ENCODE data around the gene GJC3. TPM values are rescaled to one million over a fixed set of nuclear protein-coding genes. Genes with fewer than 3 reads are reported as not detected.

Gene GJC3
- total RNA-seq, 1 experiment from 2014 or later, result 2.3 TPM

- H3T11ph ChIP-seq (ENCODE audit: low read length), result no peak overlapping the region
- H3K27me3 ChIP-seq (ENCODE audit: insufficient read depth, low read length), result no peaks in the 10 kb centered on the region
- H3K4me1 ChIP-seq (ENCODE audit: insufficient read depth, low read length), result no peaks in the 10 kb centered on the region; the same call in 1 of the 2 replicates
- no peak overlapping the region for H2AFZ ChIP-seq (ENCODE audit: low read length)
- H3K14ac ChIP-seq (ENCODE audit: insufficient read depth, low read length), result no peak overlapping the region
- H2BK15ac ChIP-seq (ENCODE audit: low read depth, low read length), result no peak overlapping the region
- Mint-ChIP-seq H3K36me3 (ENCODE audit: insufficient read depth in 1 of 3, low read depth in 3 of 3) (peaks cover 3 to 9% (median 8%) of the 10 kb centered on the region in 3 experiments; a peak in 6 of 7 replicates), H3K4me3 (no peak overlapping the region; a peak in 1 of 5 replicates), H3K4me1 (peaks cover 40 to 42% of the 10 kb centered on the region in 2 experiments), H3K27ac (no peak overlapping the region), H3K27me3 (ENCODE audit: low read depth) (peaks cover 17% of the 10 kb centered on the region), H3K9me3 (no peaks in the 10 kb centered on the region)
- no peak overlapping the region for H3K9ac ChIP-seq (ENCODE audit: extremely low read depth, insufficient read length, low read length)
- no peak overlapping the region for H3K4ac ChIP-seq (ENCODE audit: low read depth, low read length)
- no peaks in the 10 kb centered on the region for H4K20me1 ChIP-seq (ENCODE audit: control insufficient read depth, insufficient read depth, insufficient read length)
- no CpG with 5 or more reads among the region's 3 CpGs for WGBS (ENCODE audit: extremely low coverage, insufficient read length, low lambda C conversion rate)
- TF ChIP-seq, protein P1, sequence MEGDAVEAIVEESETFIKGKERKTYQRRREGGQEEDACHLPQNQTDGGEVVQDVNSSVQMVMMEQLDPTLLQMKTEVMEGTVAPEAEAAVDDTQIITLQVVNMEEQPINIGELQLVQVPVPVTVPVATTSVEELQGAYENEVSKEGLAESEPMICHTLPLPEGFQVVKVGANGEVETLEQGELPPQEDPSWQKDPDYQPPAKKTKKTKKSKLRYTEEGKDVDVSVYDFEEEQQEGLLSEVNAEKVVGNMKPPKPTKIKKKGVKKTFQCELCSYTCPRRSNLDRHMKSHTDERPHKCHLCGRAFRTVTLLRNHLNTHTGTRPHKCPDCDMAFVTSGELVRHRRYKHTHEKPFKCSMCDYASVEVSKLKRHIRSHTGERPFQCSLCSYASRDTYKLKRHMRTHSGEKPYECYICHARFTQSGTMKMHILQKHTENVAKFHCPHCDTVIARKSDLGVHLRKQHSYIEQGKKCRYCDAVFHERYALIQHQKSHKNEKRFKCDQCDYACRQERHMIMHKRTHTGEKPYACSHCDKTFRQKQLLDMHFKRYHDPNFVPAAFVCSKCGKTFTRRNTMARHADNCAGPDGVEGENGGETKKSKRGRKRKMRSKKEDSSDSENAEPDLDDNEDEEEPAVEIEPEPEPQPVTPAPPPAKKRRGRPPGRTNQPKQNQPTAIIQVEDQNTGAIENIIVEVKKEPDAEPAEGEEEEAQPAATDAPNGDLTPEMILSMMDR (conservative IDR thresholded peaks at IDR 0.05), result no peak
- no peak overlapping the region for H2BK120ac ChIP-seq (ENCODE audit: low read depth, low read length, poor library complexity, severe bottlenecking)
- H3K18ac ChIP-seq (ENCODE audit: insufficient read length, low read depth, low read length), result no peak overlapping the region
- H3K79me2 ChIP-seq (ENCODE audit: insufficient read depth, low read length), result no peaks in the 10 kb centered on the region
- no peak overlapping the region for H2BK20ac ChIP-seq (ENCODE audit: low read depth, low read length, poor library complexity, severe bottlenecking)
- no peak overlapping the region for H2BK12ac ChIP-seq (ENCODE audit: insufficient read length, low read depth, low read length)
- H3K23ac ChIP-seq (ENCODE audit: insufficient read length, low read depth, low read length), result no peak overlapping the region
- H3K79me1 ChIP-seq (ENCODE audit: insufficient read depth, low read depth, low read length, poor library complexity, severe bottlenecking), result no peaks in the 10 kb centered on the region
- H3K23me2 ChIP-seq (ENCODE audit: insufficient read length, low read depth, low read length, poor library complexity, severe bottlenecking), result peaks cover 4% of the 10 kb centered on the region
- no peak overlapping the region for H3K56ac ChIP-seq (ENCODE audit: insufficient read length, low read depth, low read length)
- H3K4me2 ChIP-seq (ENCODE audit: insufficient read depth, insufficient read length, low read length), result no peak overlapping the region
- no peak overlapping the region for H4K91ac ChIP-seq (ENCODE audit: insufficient read length, low read depth, low read length)
- H2AK5ac ChIP-seq (ENCODE audit: insufficient read length, low read length), result no peak overlapping the region
- no peak overlapping the region for H4K8ac ChIP-seq (replicated peaks; ENCODE audit: insufficient read length, low read depth, low read length)
- H3K27ac ChIP-seq (ENCODE audit: insufficient read length, low read depth, low read length), result no peak overlapping the region
- H3K9me3 ChIP-seq (ENCODE audit: control insufficient read depth, low read depth, low read length), result no peaks in the 10 kb centered on the region
- H2BK5ac ChIP-seq (ENCODE audit: insufficient read length, low read length), result no peak overlapping the region
- H4K5ac ChIP-seq (ENCODE audit: insufficient read length, low read depth, low read length), result no peak overlapping the region
- no peak for DNase-seq
Measured at GRCh38 chr7:99930376-99930775, 956 bp upstream of the GJC3 start.
